ENCODE results near the gene SMARCC2. TPM values are rescaled to one million over a fixed set of nuclear protein-coding genes. Genes with fewer than 3 reads are reported as not detected.
A peak's percentile ranks its signal among the peaks of the same experiment; 100 is the strongest.
"Not testable (repeated sequence)": the region's sequence is repeated elsewhere in the genome, so short reads cannot be mapped to it uniquely, and the experiment has no call there.

The SMARCC2 gene
- total RNA-seq, 2 experiments from 2014 or later = 79.3 to 87.9 TPM

GRCh38 chr12:56117778-56118687, 71.2 kb downstream of the SMARCC2 start, which contains the start of gene ZC3H10:
TSS of gene ZC3H10 (plus strand) at chr12:56118266. CDS start at chr12:56120563, 2,297 bp downstream.
- DNase-seq = peak; percentile 99
- peak within 1 kb of the TSS; percentile 89 for H3K4me3 Mint-ChIP-seq
- POLR2A ChIA-PET = interaction anchor here (0.6 to 5.9 kb wide), 34 partner anchors 10 to 1838 kb away, joined by 3 to 162 read pairs (median 5); partner anchors contain the start of genes ANKRD52, BAZ2A, CBX5 and CD63
- H3K9me3 Mint-ChIP-seq = no peaks in the 10 kb centered on the region
- H3K27me3 Mint-ChIP-seq = no peaks in the 10 kb centered on the region
- peaks cover 47% of the 10 kb centered on the region for H3K36me3 Mint-ChIP-seq (ENCODE audit: low read depth)
- H3K27ac Mint-ChIP-seq = peak within 1 kb of the TSS; percentile 100
- CTCF ChIA-PET = interaction anchor here (0.7 to 5.3 kb wide), 30 partner anchors 10 to 473 kb away, joined by 3 to 91 read pairs (median 6); partner anchors contain the start of genes ANKRD52, COQ10A, ESYT1 and MYL6
- intact Hi-C loops (cut with micrococcal nuclease) = loop anchor here (2.0 to 5.0 kb wide), 4 partner anchors 34 to 105 kb away; partner anchors contain the start of genes MYL6B, RPS26 and SMARCC2
- ATAC-seq = peak; percentile 86
- TF ChIP-seq, protein P1, sequence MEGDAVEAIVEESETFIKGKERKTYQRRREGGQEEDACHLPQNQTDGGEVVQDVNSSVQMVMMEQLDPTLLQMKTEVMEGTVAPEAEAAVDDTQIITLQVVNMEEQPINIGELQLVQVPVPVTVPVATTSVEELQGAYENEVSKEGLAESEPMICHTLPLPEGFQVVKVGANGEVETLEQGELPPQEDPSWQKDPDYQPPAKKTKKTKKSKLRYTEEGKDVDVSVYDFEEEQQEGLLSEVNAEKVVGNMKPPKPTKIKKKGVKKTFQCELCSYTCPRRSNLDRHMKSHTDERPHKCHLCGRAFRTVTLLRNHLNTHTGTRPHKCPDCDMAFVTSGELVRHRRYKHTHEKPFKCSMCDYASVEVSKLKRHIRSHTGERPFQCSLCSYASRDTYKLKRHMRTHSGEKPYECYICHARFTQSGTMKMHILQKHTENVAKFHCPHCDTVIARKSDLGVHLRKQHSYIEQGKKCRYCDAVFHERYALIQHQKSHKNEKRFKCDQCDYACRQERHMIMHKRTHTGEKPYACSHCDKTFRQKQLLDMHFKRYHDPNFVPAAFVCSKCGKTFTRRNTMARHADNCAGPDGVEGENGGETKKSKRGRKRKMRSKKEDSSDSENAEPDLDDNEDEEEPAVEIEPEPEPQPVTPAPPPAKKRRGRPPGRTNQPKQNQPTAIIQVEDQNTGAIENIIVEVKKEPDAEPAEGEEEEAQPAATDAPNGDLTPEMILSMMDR (IDR thresholded peaks at IDR 0.05) = no peak
- peaks cover 23% of the 10 kb centered on the region for H3K4me1 Mint-ChIP-seq (ENCODE audit: low read depth)

DNA sequence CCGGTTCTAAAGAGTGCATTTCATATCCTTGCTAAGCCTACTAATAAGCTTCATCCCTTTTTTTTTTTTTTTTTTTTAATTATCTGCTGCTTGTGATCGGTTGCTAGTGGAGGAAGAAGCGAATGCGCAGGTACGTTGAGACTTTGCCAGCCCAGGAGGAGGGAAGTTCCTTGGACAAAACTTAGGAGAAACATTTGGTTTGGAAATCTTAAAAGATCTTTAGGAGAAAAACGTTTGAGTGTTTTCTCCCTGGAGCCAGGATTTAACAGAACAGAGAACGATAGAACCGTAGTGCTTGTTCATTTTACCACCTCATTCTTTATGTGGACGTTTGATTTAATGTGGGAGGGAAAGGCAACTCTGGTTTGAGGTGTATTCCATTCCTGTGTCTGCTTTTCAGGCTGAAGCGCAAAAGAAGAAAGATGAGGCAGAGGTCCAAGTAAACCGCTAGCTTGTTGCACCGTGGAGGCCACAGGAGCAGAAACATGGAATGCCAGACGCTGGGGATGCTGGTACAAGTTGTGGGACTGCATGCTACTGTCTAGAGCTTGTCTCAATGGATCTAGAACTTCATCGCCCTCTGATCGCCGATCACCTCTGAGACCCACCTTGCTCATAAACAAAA, 72.1 kb downstream of the SMARCC2 start:
- Mint-ChIP-seq H3K4me3 (peak overlapping the region; percentile 89), H3K36me3 (ENCODE audit: low read depth) (peaks cover 55% of the 10 kb centered on the region), H3K27ac (peak overlapping the region; percentile 100), H3K4me1 (ENCODE audit: low read depth) (peaks cover 23% of the 10 kb centered on the region)
- ChIA-PET CTCF (interaction anchor here (0.7 to 5.3 kb wide), 15 partner anchors 9 to 380 kb away, joined by 3 to 91 read pairs (median 13); partner anchors contain the start of genes ANKRD52, ESYT1, MYL6 and MYL6B), POLR2A (interaction anchor here (0.6 to 5.9 kb wide), 30 partner anchors 8 to 1837 kb away, joined by 3 to 162 read pairs (median 5); partner anchors contain the start of genes ANKRD52, BAZ2A, CBX5 and CD63)
- DNase-seq, H3K27me3 Mint-ChIP-seq, H3K9me3 Mint-ChIP-seq, ATAC-seq: not testable (repeated sequence)
- intact Hi-C loops (cut with micrococcal nuclease) = loop anchor here (5.0 kb wide), 2 partner anchors 35 to 75 kb away; partner anchors contain the start of genes MYL6B and RPS26

DNA sequence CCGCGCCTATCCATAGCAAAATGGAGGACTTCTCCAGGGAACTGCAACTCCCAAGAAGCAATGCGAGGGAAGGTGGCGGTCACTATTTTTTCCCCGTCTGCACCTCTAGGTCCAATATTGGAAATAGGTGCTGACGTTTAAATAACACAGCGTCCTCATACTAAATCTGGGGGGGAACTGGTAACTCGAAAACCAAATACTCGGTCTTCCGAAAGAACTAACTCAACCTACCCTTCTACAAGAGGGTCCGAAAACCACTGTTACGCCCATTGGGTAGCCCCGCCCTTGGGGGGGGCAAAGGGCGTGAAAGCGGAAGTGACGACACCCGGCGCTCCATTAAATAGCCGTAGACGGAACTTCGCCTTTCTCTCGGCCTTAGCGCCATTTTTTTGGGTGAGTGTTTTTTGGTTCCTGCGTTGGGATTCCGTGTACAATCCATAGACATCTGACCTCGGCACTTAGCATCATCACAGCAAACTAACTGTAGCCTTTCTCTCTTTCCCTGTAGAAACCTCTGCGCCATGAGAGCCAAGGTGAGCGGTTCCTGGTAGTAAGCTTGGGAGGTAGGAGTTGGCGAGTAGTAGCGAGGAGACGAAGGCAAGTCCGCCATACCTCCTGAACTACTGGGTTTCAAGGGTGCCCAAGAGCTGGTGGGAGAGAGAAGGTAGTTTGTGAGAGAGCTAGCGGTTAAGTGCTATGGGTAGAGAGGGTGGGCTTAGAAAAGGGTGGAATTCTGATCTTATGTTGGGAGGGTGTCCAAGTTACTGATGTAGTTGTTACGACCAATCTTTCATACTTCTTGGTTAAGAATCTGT, 72.8 kb downstream of the SMARCC2 start, which contains the start of gene RPL41:
Gene RPL41, plus strand, starts transcription at position 367 of the 815 bp plus-strand sequence.
- Mint-ChIP-seq H3K27ac (peak within 1 kb of the TSS; percentile 100), H3K4me3 (peak within 1 kb of the TSS; percentile 89), H3K36me3 (ENCODE audit: low read depth) (peaks cover 58% of the 10 kb centered on the region), H3K27me3 (no peaks in the 10 kb centered on the region), H3K9me3 (no peaks in the 10 kb centered on the region), H3K4me1 (ENCODE audit: low read depth) (peaks cover 23% of the 10 kb centered on the region)
- ATAC-seq (peak; percentile 54), DNase-seq (peak; percentile 97)
- TF ChIP-seq, protein P1 (IDR thresholded peaks at IDR 0.05) = no peak
- POLR2A ChIA-PET = interaction anchor here (0.6 to 5.9 kb wide), 21 partner anchors 8 to 1836 kb away, joined by 3 to 162 read pairs (median 7); partner anchors contain the start of genes ANKRD52, BAZ2A, CBX5 and CD63
- intact Hi-C loops (cut with micrococcal nuclease) = loop anchor here (5.0 kb wide), 2 partner anchors 36 to 74 kb away; partner anchors contain the start of genes MYL6B and RPS26
- CTCF ChIA-PET = interaction anchor here (0.7 to 5.3 kb wide), 9 partner anchors 12 to 106 kb away, joined by 3 to 57 read pairs (median 9); partner anchors contain the start of genes ESYT1, MYL6B, PA2G4 and SMARCC2

- no peak for ATAC-seq
- TF ChIP-seq, protein P1 (IDR thresholded peaks at IDR 0.05) = no peak
- H3K4me1 Mint-ChIP-seq (ENCODE audit: low read depth) = peaks cover 27% of the 10 kb centered on the region
- intact Hi-C loops (cut with micrococcal nuclease) = loop anchor here (5.0 kb wide), 2 partner anchors 37 to 73 kb away; partner anchors contain the start of genes MYL6B and RPS26
- POLR2A ChIA-PET = interaction anchor here (0.9 to 5.9 kb wide), 6 partner anchors 9 to 76 kb away, joined by 3 to 162 read pairs (median 8); partner anchors contain the start of genes ESYT1 and PA2G4
- H3K9me3 Mint-ChIP-seq = no peaks in the 10 kb centered on the region
- H3K4me3 Mint-ChIP-seq = peak overlapping the region; percentile 89
- peaks cover 61% of the 10 kb centered on the region for H3K36me3 Mint-ChIP-seq (ENCODE audit: low read depth)
- peak overlapping the region; percentile 100 for H3K27ac Mint-ChIP-seq
- no peak for DNase-seq
- CTCF ChIA-PET = interaction anchor here (1.2 to 1.9 kb wide), 3 partner anchors 11 to 74 kb away, joined by 3 to 9 read pairs (median 8); partner anchors contain the start of genes PA2G4 and SMARCC2
- H3K27me3 Mint-ChIP-seq = no peaks in the 10 kb centered on the region
These were observed 74.0 kb downstream of the SMARCC2 start for GRCh38 chr12:56115329-56115728.

Data from activated CD8-positive, alpha-beta T cell treated with anti-CD3 and anti-CD28 coated beads for 36 hours (primary cell).